ENCODE data around the gene CASP8AP2.

- TF ChIP-seq RCOR1 (IDR thresholded peaks at IDR 0.05; ENCODE audit: borderline replicate concordance in 1 of 2, low read depth in 2 of 2, low read length in 2 of 2), result no peak
- no peak for TF ChIP-seq SPI1 (IDR thresholded peaks at IDR 0.05; ENCODE audit: borderline replicate concordance, low read depth, low read length)
Measured at GRCh38 chr6:89834884-89835792, 5.5 kb downstream of the CASP8AP2 start.

Measured in K562 (cell line).